Thymus (tissue), 11 donors: ENCODE measurements around the gene CSF1. TPM values are rescaled to one million over a fixed set of nuclear protein-coding genes. Genes with fewer than 3 reads are reported as not detected.
"Not testable (repeated sequence)": the region's sequence is repeated elsewhere in the genome, so short reads cannot be mapped to it uniquely, and the experiment has no call there.

Source experiments
- DNase-seq, 9 donors: peaks; one replicate each; pipeline ENCODE4 v3.0.0-alpha.2; 2013; ENCODE audit warnings: low spot score in 9 of 9, low read depth in 6 of 9, missing footprints in 1 of 9
- H3K27ac ChIP-seq, 2 donors: one replicate each; pipeline ENCODE4 v1.5.1; 2013; ENCODE audit warnings: control low read depth in 1 of 2, low read depth in 1 of 2, low read length in 1 of 2, mild to moderate bottlenecking in 1 of 2, moderate library complexity in 1 of 2
- H3K27me3 ChIP-seq, 2 donors: one replicate each; pipeline ENCODE4 v1.5.1; 2013; ENCODE audit warnings: low read length in 1 of 2; ENCODE audit not compliant: control insufficient read depth in 2 of 2, insufficient read depth in 1 of 2
- H3K36me3 ChIP-seq, 2 donors: one replicate each; pipeline ENCODE4 v1.5.1; 2013; ENCODE audit warnings: low read length in 1 of 2, mild to moderate bottlenecking in 1 of 2, moderate library complexity in 1 of 2; ENCODE audit not compliant: control insufficient read depth in 2 of 2, insufficient read depth in 2 of 2
- H3K4me1 ChIP-seq, 2 donors: one replicate each; pipeline ENCODE4 v1.5.1; 2013; ENCODE audit warnings: low read length in 2 of 2; ENCODE audit not compliant: control insufficient read depth in 2 of 2, insufficient read depth in 2 of 2
- H3K4me3 ChIP-seq, 2 donors: one replicate each; pipeline ENCODE4 v1.5.1; 2013; ENCODE audit warnings: low read length in 2 of 2, control low read depth in 1 of 2, mild to moderate bottlenecking in 1 of 2
- H3K9me3 ChIP-seq, 2 donors: one replicate each; pipeline ENCODE4 v1.5.1; 2013; ENCODE audit warnings: low read length in 1 of 2, mild to moderate bottlenecking in 1 of 2; ENCODE audit not compliant: control insufficient read depth in 2 of 2, insufficient read depth in 1 of 2
- WGBS: extraction: QIAGEN DNeasy Blood & Tissue Kit; methylation state at CpG from one replicate; pipeline ENCODE4 v1.1.7; 2013; 5-methylcytosine and 5-hydroxymethylcytosine counted together
- polyA plus RNA-seq: library from polyadenylated mRNA; stranded (reverse); fragments of 200-250 nt; gene quantifications from one replicate; pipeline ENCODE4 v1.2.3, GENCODE V29; 2013
- total RNA-seq: library from RNA; stranded (reverse); fragments of 120-200 nt; gene quantifications from one replicate; pipeline ENCODE4 v1.2.4, GENCODE V29; 2013
- donor health status: healthy.

The CSF1 gene
- total and polyA plus RNA-seq, 2 donors = 5.6 to 11.1 TPM

DNA sequence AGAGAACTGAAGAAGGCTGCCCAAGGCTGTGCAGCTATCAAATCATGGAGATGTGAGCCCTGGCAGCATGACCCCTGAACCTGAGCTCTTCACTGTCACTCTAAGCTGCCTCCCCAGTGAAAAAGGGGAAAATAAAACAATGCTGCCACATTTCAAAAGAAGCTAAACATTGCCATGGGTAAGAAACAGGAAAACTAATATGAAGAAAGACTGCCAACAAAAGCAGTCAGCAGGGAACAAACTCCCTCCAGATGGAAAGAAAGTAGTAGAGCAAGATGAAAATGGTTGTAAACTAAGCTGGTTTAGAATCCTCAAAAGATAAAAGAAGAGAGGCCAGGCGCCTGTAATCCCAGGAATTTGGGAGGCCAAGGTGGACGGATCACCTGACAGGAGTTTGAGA lies 36.2 kb upstream of the CSF1 start:
- no peaks in the 10 kb centered on the region for H3K36me3 ChIP-seq
- H3K9me3 ChIP-seq = no peaks in the 10 kb centered on the region
- no peak overlapping the region for H3K4me3 ChIP-seq
- H3K4me1 ChIP-seq = peaks cover 2 to 23% of the 10 kb centered on the region in 2 donors
- H3K27ac ChIP-seq = no peak overlapping the region
- DNase-seq = no peak
- 95% methylated on average over 2 of the region's 2 CpGs for WGBS
- H3K27me3 ChIP-seq = no peaks in the 10 kb centered on the region

DNA sequence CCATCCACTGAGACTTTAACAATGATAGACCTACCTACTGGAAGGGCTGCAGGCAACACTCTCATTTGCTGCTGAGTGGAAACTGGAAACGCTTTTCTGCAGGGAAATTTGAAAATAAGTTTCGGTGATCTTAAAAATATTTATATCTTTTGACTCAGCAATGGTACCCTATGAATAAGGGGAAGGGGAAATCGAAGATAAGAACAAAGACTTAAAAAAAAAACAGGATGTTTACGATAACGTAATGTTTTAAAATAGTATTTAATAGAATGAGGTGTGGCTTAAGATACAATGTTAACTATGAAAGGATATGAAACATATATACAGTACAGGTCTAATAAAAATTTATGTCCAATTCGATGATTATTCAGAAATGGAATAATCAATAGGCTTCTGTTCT lies 34.8 kb upstream of the CSF1 start:
- DNase-seq = no peak
- Histone ChIP-seq H3K27me3 (no peaks in the 10 kb centered on the region), H3K36me3 (no peaks in the 10 kb centered on the region), H3K9me3 (no peaks in the 10 kb centered on the region), H3K4me1 (peaks cover 2 to 23% of the 10 kb centered on the region in 2 donors), H3K27ac (no peak overlapping the region), H3K4me3 (no peak overlapping the region)
- 89% methylated on average over 6 of the region's 6 CpGs for WGBS

DNA sequence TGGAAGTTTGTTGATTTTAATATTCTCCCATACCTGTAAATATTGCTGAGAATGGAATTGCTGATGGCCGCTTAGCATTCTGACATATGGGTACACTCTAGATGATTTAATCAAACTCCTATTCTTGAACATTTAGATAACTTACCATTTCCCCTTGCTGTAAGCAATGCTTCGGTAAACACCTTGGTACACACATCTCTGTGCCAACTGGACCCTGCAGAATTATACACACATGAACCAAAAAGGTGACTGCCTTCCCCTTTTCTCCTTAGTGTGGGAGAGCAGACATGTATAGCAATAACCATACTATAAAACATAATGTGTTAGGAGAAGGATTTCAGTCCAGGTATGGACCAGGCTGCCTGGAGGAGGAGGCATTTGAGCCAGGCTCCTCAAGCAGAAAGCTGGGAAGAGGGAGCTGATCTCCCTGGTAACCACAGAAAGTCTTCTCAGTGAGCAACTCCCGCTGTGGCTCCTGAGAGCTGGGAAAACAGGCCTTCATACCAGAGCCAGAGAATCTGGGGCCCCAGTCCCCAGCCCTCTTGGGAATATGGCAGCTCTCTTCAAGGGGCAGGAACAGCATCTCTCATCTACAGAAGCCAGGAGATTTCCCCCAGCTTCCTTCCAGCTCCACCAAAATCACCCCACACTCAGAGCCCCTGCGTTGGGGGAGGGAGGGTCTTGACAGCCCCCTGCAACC lies 33.9 kb upstream of the CSF1 start:
- Histone ChIP-seq H3K27me3 (no peaks in the 10 kb centered on the region), H3K36me3 (no peaks in the 10 kb centered on the region), H3K27ac (peak overlapping the region; percentile 67 to 68), H3K4me3 (no peak overlapping the region), H3K4me1 (peaks cover 2 to 30% of the 10 kb centered on the region in 2 donors), H3K9me3 (no peaks in the 10 kb centered on the region)
- no peak for DNase-seq
- 93% methylated on average over 4 of the region's 4 CpGs for WGBS

DNA sequence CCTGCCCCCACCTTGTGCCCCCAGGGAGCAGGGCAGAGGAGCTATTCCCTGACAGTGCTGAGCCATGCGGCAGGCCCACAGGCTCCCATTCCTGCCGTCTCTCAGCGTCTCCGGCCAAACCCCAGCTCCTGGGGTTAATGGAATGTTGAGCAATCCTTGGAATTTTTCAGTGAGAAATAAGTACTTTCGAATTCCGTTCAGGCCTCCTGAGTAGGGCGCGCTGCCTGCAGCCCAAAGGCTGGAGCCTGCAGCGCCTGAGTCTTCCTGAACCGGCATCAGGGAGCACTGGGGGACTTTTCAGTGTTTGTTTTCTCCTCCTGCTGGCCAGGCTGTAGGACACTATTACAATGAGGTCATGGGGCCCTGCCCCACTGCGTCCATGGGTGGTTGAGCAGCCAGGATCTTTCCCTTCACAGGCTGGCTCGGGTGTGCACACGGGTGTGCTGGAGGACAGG lies 33.3 kb upstream of the CSF1 start:
- Histone ChIP-seq H3K4me3 (no peak overlapping the region), H3K27ac (peak overlapping the region; percentile 68 to 69), H3K9me3 (no peaks in the 10 kb centered on the region), H3K36me3 (no peaks in the 10 kb centered on the region), H3K4me1 (peaks cover 2 to 30% of the 10 kb centered on the region in 2 donors), H3K27me3 (no peaks in the 10 kb centered on the region)
- DNase-seq = no peak
- WGBS = 91% methylated on average over 13 of the region's 13 CpGs

DNA sequence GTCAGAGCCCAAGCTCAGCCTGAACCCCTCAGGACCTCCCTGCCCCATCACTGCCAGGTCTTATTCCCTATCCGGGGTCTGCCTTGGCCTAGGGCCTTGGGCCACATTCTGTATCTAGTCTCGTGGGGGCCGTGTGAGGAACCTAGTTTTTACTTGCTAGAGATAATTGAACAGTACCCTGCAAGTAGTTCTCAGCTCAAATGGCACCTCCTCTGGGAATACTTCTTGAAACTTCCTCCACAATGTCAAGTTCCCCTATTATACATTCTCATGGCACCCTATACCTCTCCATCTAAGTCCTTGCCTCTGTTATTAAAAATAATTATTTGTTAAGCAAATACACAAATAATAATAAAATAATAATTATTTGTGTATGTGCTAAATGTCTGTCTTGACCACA lies 32.9 kb upstream of the CSF1 start:
- 86% methylated on average over 3 of the region's 3 CpGs for WGBS
- no peak for DNase-seq
- no peaks in the 10 kb centered on the region for H3K27me3 ChIP-seq
- H3K9me3 ChIP-seq = no peaks in the 10 kb centered on the region
- H3K27ac ChIP-seq = peak overlapping the region; percentile 32 to 69
- no peaks in the 10 kb centered on the region for H3K36me3 ChIP-seq
- H3K4me3 ChIP-seq = no peak overlapping the region
- H3K4me1 ChIP-seq = peaks cover 2 to 33% of the 10 kb centered on the region in 2 donors

DNA sequence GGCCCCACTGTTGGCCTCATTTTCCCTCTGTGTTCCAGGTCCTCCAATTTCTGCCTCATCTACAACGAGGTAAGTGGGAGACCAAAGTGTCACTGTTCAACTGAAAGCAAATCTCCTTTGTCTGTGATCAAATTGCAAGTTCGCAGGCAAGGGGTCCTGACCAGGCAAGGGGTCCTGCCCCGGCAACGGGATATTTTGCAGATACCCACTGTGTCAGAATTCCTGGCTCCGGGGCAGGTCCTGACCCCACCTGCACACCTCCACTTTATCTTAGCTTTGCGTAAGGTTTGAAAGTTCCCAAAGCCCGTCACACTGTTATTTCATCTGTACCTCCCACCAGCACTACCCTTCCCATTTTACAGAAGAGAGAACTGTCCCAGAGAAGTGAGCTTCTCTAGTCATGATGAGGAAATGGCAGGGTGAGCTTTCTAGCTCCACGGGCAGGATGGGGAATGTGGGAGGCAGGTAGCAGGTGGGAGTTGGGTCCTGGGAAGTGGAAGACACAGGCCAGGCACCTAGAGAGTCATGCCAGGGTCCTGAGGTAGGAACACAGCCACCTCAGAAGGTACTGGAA lies 32.0 kb upstream of the CSF1 start:
- H3K27ac ChIP-seq = no peak overlapping the region
- H3K9me3 ChIP-seq = no peaks in the 10 kb centered on the region
- H3K27me3 ChIP-seq = no peaks in the 10 kb centered on the region
- H3K36me3 ChIP-seq = no peaks in the 10 kb centered on the region
- 90% methylated on average over 8 of the region's 8 CpGs for WGBS
- no peak overlapping the region for H3K4me3 ChIP-seq
- H3K4me1 ChIP-seq = peaks cover 1 to 33% of the 10 kb centered on the region in 2 donors
- DNase-seq = no peak

DNA sequence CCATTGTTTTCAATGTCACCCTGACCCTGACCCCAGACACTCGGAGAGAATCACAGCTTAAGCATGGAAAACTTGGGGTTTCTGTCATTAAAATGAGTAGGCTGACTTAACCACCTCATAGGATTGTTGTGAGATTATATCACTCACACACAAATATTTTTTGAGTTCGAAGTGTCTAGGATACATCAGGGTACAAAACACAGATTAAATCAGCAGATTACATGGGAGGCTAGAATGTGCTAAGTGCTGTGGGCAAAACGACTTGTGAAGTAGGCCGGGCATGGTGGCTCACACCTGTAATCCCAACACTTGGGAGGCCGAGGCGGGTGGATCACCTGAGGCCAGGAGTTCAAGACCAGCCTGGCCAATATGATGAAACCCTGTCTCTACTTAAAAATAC lies 31.3 kb upstream of the CSF1 start:
- 94% methylated on average over 6 of the region's 6 CpGs for WGBS

DNA sequence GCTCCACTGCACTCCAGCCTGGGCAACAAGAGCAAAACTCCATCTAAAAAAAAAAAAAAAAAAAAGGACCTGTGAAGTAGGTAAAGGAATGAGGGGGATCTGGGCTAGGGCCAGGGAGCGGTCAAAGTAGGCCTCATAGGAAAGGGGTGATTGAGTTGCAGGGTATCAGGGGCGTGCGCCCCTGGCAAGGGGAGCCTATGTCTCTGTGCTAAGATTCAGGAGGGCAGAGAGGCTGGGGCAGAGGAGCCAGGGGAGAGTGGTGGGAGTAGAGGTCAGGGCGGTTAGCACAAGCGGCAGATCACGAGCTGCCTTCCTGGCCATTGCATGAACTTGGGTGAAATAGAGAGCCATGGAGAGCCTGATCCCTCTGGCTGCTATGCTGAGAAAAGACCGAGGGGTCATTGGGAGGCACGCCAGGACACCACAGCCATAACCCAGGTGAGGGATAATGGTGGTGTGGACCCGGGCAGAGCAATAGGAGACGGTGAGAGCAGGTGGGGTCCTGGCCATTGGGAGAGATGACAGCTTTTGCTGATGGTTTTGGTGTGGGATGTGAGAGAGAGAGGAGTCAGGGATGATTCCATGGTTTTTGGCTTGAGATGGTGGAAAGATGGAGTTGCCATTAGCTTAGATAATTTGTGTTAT lies 30.6 kb upstream of the CSF1 start:
- WGBS = 98% methylated on average over 10 of the region's 10 CpGs
- Histone ChIP-seq H3K36me3 (no peaks in the 10 kb centered on the region), H3K4me3 (no peak overlapping the region), H3K4me1 (peaks cover 0 to 31% of the 10 kb centered on the region in 2 donors), H3K27me3 (no peaks in the 10 kb centered on the region), H3K27ac (no peak overlapping the region), H3K9me3 (no peaks in the 10 kb centered on the region)
- no peak for DNase-seq

More for the DNA sequence above, 31.3 kb upstream of the CSF1 start:
- H3K9me3 ChIP-seq, H3K4me3 ChIP-seq, H3K27ac ChIP-seq, DNase-seq, H3K36me3 ChIP-seq, H3K27me3 ChIP-seq: not testable (repeated sequence)
- peaks cover 0 to 29% of the 10 kb centered on the region in 2 donors for H3K4me1 ChIP-seq
